Natural killer cell (primary cell): ENCODE measurements around the gene CTDP1. TPM values are rescaled to one million over a fixed set of nuclear protein-coding genes. Genes with fewer than 3 reads are reported as not detected.

ENCODE experiments used
- ATAC-seq, 3 donors: fragments of 150-1000 bp in 2 of 3; fragments of 200-7000 bp in 1 of 3; cut with Tn5 transposase; 1 replicate in 1 of 3; 2 replicates in 2 of 3; pipeline ENCODE4 v1.10.0; 2021; ENCODE audit warnings: mild to moderate bottlenecking in 2 of 3, moderate library complexity in 2 of 3
- DNase-seq, 2 donors: peaks; one replicate each; pipeline versions ENCODE4 v3.0.0 to v3.0.0-alpha.2; 2013 to 2021; ENCODE audit warnings: mixed read lengths in 1 of 2
- H3K27ac ChIP-seq: one replicate; pipeline ENCODE4 v1.5.1; 2013; ENCODE audit warnings: mild to moderate bottlenecking, low read length
- H3K27me3 ChIP-seq: one replicate; pipeline ENCODE4 v1.6.1; 2013; ENCODE audit warnings: low read length; ENCODE audit not compliant: control insufficient read depth, insufficient read depth
- H3K36me3 ChIP-seq: one replicate; pipeline ENCODE4 v1.6.1; 2013; ENCODE audit warnings: low read length; ENCODE audit not compliant: control insufficient read depth, insufficient read depth
- H3K4me1 ChIP-seq: one replicate; pipeline ENCODE4 v1.6.1; 2013; ENCODE audit warnings: low read length; ENCODE audit not compliant: control insufficient read depth, insufficient read depth
- H3K4me3 ChIP-seq: one replicate; pipeline ENCODE4 v1.5.1; 2013; ENCODE audit warnings: low read length
- H3K9me3 ChIP-seq: one replicate; pipeline ENCODE4 v1.6.1; 2013; ENCODE audit warnings: low read length; ENCODE audit not compliant: control insufficient read depth, insufficient read depth
- H3K27ac Mint-ChIP-seq, 2 donors: one replicate each; pipeline ENCODE4 v1.8.0; 2022; ENCODE audit warnings: mild to moderate bottlenecking in 2 of 2, mixed read lengths in 2 of 2, moderate library complexity in 1 of 2
- H3K27me3 Mint-ChIP-seq, 2 donors: one replicate each; pipeline ENCODE4 v1.8.0; 2022; ENCODE audit warnings: low read depth in 2 of 2, mixed read lengths in 2 of 2
- H3K36me3 Mint-ChIP-seq: one replicate; pipeline ENCODE4 v1.8.0; 2022; ENCODE audit warnings: mixed read lengths
- H3K4me1 Mint-ChIP-seq, 2 donors: one replicate each; pipeline ENCODE4 v1.8.0; 2022; ENCODE audit warnings: mixed read lengths in 2 of 2
- H3K4me3 Mint-ChIP-seq: one replicate; pipeline ENCODE4 v1.8.0; 2022; ENCODE audit warnings: mild to moderate bottlenecking, moderate library complexity, mixed read lengths
- H3K9me3 Mint-ChIP-seq, 2 donors: one replicate each; pipeline ENCODE4 v1.8.0; 2022; ENCODE audit warnings: mixed read lengths in 2 of 2
- CTCF ChIP-seq: fragments of 200-600 bp; IDR thresholded peaks from one replicate; pipeline ENCODE4 v1.8.0; 2022; ENCODE audit warnings: antibody characterized with exemption
- WGBS: methylation state at CpG from one replicate; pipeline ENCODE4 v1.1.7; 2013; ENCODE audit warnings: missing lambda C conversion rate; ENCODE audit not compliant: insufficient coverage; 5-methylcytosine and 5-hydroxymethylcytosine counted together
- intact Hi-C: fragments of 100-400 bp; cut with micrococcal nuclease; formaldehyde crosslinking; loops from one replicate; pipeline ENCODE4 v1.14.2; 2022
- total RNA-seq, 4 donors: library from RNA; stranded (reverse); fragments of 120-200 nt in 1 of 4; gene quantifications; one replicate each; pipeline versions ENCODE4 v1.2.3 to v1.2.4, GENCODE V29; 2013 to 2022

CTDP1 gene
- total RNA-seq, 3 donors from 2014 or later (not counting 1 experiment from before 2014, with no cell fraction given): 66.9 to 89.4 (median 77.1) TPM

DNA sequence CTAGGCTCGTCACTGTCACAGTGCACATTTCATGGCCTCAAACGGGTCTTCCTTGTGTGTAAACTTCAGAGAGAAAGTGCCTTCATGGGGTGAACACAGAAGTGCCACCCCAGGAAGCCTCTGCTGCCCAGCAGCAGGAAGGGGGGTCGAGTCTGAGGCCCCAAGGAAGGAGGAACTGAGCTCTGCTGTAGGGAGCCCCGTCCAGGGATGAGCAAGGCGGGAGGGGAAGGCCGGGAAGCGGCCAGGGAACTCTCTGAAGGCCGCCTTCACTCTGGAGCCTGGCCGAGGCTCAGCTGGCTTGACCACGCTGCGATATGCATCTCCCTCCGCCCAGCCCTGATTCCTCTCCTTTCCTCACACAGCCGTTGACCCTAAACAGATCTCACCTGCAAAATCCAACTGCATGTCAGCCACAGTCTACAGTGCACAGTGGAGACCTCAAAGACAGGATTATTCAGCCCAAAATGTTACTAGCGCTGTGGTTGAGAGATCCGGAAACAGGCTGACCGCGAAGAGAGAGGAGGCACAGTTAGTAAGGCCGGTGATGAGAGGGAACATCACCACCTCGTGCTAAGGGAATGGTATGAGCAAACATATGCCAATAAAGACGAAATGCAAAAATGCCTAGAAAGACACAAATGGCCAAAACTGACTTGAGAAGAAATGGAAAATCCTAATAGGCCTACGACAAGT, 34.2 kb upstream of the CTDP1 start:
- DNase-seq: peak in 1 of 2 donors; percentile 10
- H3K4me1 ChIP-seq: peaks cover 22% of the 10 kb centered on the region
- Mint-ChIP-seq H3K4me3 (no peak overlapping the region), H3K36me3 (no peaks in the 10 kb centered on the region), H3K4me1 (peaks cover 0 to 5% of the 10 kb centered on the region in 2 donors), H3K27ac (no peak overlapping the region), H3K27me3 (peaks cover 6 to 21% of the 10 kb centered on the region in 2 donors), H3K9me3 (no peaks in the 10 kb centered on the region)
- no peaks in the 10 kb centered on the region for H3K9me3 ChIP-seq
- TF ChIP-seq CTCF: no peak
- intact Hi-C loops: loop anchor here (10.0 kb wide), 1 partner anchor 121 kb away; no protein-coding TSS in a partner anchor
- 72% methylated on average over 21 of the region's 21 CpGs for WGBS
- no peaks in the 10 kb centered on the region for H3K36me3 ChIP-seq
- no peaks in the 10 kb centered on the region for H3K27me3 ChIP-seq
- peak in 2 of 3 donors; percentile 18 to 29 for ATAC-seq
- H3K27ac ChIP-seq: no peak overlapping the region
- H3K4me3 ChIP-seq: no peak overlapping the region

- H3K36me3 Mint-ChIP-seq: no peaks in the 10 kb centered on the region
- no peak for ATAC-seq
- WGBS: no CpG with 5 or more reads among the region's 1 CpG
- Histone ChIP-seq H3K9me3 (no peaks in the 10 kb centered on the region), H3K27ac (no peak overlapping the region), H3K4me1 (peaks cover 22% of the 10 kb centered on the region), H3K4me3 (no peak overlapping the region), H3K36me3 (no peaks in the 10 kb centered on the region), H3K27me3 (no peaks in the 10 kb centered on the region)
- peaks cover 8 to 14% of the 10 kb centered on the region in 2 donors for H3K27me3 Mint-ChIP-seq
- no peak for DNase-seq
- intact Hi-C loops: loop anchor here (10.0 kb wide), 1 partner anchor 123 kb away; no protein-coding TSS in a partner anchor
- peaks cover 0 to 5% of the 10 kb centered on the region in 2 donors for H3K4me1 Mint-ChIP-seq
- no peak overlapping the region for H3K4me3 Mint-ChIP-seq
- TF ChIP-seq CTCF: no peak
- H3K27ac Mint-ChIP-seq: no peak overlapping the region
- H3K9me3 Mint-ChIP-seq: no peaks in the 10 kb centered on the region
Measured at GRCh38 chr18:79647307-79647706, 32.3 kb upstream of the CTDP1 start.

GRCh38 chr18:79650959-79651358, 28.6 kb upstream of the CTDP1 start:
- H3K27me3 Mint-ChIP-seq: peaks cover 12 to 19% of the 10 kb centered on the region in 2 donors
- TF ChIP-seq CTCF: no peak
- no peak overlapping the region for H3K27ac Mint-ChIP-seq
- no peak overlapping the region for H3K4me3 Mint-ChIP-seq
- Histone ChIP-seq H3K27me3 (no peaks in the 10 kb centered on the region), H3K27ac (no peak overlapping the region), H3K9me3 (no peaks in the 10 kb centered on the region), H3K4me1 (no peaks in the 10 kb centered on the region), H3K36me3 (no peaks in the 10 kb centered on the region), H3K4me3 (no peak overlapping the region)
- intact Hi-C loops: no loop called here
- ATAC-seq: no peak
- no peak for DNase-seq
- H3K4me1 Mint-ChIP-seq: no peaks in the 10 kb centered on the region
- H3K9me3 Mint-ChIP-seq: no peaks in the 10 kb centered on the region
- WGBS: 92% methylated on average over 11 of the region's 11 CpGs
- H3K36me3 Mint-ChIP-seq: no peaks in the 10 kb centered on the region
